Measurements from ENCODE around the gene RB1. TPM values are rescaled to one million over a fixed set of nuclear protein-coding genes. Genes with fewer than 3 reads are reported as not detected.
A peak's percentile ranks its signal among the peaks of the same experiment; 100 is the strongest.
"Not testable (repeated sequence)": the region's sequence is repeated elsewhere in the genome, so short reads cannot be mapped to it uniquely, and the experiment has no call there.

The RB1 gene
- total RNA-seq, 1 experiment from 2014 or later, result 62.0 TPM

- DNase-seq (ENCODE audit: low read depth), result no peak
Observed at GRCh38 chr13:48349525-48349924, 46.0 kb downstream of the RB1 start.

DNA sequence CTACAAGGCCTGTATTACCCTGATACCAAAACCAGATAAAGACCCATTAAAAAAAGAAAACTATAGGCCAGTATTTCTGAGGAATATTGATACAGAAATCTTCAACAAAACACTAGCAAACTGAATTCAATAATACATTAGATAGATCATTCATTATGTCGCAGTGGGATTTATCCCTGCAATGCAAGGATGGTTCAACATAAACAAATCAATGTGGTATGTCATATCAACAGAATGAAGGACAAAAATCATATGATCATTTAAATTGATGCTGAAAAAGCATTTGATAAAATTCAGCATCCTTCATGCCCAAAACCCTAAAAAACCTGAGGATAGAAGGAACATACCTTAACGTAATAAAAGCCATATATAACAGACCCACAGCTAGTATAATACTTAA lies 50.0 kb downstream of the RB1 start:
- no peak for DNase-seq (ENCODE audit: low read depth)

DNA sequence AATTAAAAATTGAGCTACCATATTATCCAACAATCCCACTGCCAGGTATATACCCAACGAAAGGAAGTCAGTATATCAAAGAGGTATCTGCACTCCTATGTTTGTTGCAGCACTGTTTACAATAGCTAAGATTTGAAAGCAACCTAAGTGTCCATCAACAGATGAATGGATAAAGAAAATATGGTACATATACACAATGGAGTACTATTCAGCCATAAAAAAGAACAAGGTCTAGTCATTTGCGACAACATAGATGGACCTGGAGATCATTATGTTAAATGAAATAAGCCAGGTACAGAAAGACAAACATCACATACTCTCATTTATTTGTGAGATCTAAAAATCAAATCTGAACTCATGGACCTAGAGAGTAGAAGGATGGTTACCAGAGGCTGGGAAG lies 52.0 kb downstream of the RB1 start:
- DNase-seq (ENCODE audit: low read depth), result not testable (repeated sequence)

GRCh38 chr13:48356750-48357149 lies 53.2 kb downstream of the RB1 start:
- no peak for DNase-seq (ENCODE audit: low read depth)

GRCh38 chr13:48369988-48370387 lies 66.4 kb downstream of the RB1 start:
- DNase-seq (ENCODE audit: low read depth), result no peak

DNA sequence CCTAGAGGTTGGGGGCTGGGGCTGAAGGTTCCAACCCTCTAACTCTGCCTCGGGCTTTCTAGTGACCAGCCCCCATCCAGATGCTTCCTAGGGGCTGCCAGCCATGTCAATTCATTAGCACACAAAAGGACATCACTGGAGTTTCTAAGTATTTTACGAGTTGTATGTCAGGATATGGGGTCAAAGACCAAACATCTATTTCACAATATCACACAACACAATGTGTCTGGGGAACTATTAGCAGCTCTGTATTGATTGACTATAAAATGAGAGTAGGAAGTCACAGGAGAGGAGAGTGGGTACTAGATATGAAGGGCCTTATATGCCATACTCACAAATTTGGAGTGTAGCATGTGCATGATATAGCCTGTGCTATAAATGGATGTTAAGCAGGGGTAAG lies 67.3 kb downstream of the RB1 start:
- DNase-seq (ENCODE audit: low read depth), result no peak

GRCh38 chr13:48377857-48378256 lies 74.3 kb downstream of the RB1 start:
- DNase-seq (ENCODE audit: low read depth), result no peak

DNA sequence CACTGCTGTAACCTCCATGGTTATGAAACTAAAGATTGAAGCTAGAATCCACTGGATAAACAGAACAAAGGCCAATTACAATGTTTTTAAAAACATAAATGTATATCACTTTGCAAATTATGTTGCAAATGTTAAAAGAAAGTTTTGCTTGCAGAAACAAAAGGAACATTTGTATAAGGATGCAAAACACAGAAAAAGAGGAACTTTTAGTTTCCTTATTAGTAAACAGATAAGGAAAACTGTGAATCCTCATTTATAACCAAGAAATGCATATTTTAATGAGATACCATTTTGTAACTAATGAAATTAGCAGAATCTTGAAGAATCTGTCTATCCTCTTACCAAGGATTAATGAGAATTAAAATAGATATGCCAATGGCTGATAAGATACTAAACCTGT lies 77.0 kb downstream of the RB1 start:
- no peak for DNase-seq (ENCODE audit: low read depth)

DNA sequence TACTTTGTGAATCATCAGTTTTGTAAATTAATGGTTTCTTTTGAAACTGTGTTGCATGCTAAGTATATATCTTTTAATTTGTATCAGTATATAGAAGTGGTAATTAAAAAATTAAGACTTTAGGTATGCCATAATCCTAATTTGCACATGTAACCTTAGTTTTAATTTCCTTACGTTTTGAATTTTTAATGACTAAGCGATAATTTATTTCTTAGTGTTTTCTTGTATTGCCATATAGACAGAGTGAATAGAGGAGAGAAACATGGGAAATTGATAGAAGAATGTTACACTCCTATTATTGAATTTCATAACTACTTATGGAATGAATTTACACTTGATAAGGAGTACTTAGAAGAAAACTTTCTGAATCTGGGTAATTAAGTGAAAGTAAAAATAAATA lies 79.8 kb downstream of the RB1 start:
- no peak for DNase-seq (ENCODE audit: low read depth)

- DNase-seq (ENCODE audit: low read depth), result no peak
Observed at GRCh38 chr13:48386816-48387215, 83.3 kb downstream of the RB1 start.

GRCh38 chr13:48391257-48391656 lies 87.7 kb downstream of the RB1 start:
- DNase-seq (ENCODE audit: low read depth), result no peak

GRCh38 chr13:48393030-48393697 lies 89.6 kb downstream of the RB1 start:
- DNase-seq (ENCODE audit: low read depth), result no peak

GRCh38 chr13:48393698-48394085 lies 90.1 kb downstream of the RB1 start:
- DNase-seq (ENCODE audit: low read depth), result no peak

GRCh38 chr13:48397744-48398143 lies 94.2 kb downstream of the RB1 start:
- DNase-seq (ENCODE audit: low read depth), result no peak

DNA sequence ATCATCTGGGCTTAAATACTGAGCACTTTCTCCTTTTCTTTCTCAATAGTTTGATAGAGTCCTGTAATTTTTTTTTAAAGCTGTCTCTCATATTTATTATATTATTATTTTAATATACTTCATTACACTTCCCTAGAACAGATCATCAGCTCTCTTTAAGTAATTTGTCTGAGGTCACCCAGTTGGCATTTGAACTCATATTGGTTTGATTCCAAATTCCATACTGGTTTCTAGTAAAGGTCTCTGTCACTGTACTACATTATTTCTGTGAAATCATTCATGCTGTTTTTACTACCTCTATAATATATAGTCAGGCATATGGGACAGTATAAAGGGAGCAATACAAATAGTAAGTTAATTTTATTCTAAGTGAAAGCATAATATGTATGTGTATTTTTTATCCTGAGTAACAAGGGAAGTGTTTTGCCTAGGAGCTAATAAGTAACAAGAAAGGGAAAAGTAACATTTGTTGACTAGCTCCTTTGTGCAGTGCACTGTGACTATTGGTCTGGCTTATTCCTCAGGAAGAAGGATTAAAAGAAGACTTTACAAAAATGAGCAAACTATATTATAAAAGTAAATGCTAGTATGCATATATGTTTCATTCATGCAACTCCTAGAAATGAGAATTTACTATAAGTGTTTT lies 95.0 kb downstream of the RB1 start:
- no peak for DNase-seq (ENCODE audit: low read depth)

GRCh38 chr13:48400090-48400694 lies 96.6 kb downstream of the RB1 start:
- no peak for DNase-seq (ENCODE audit: low read depth)

DNA sequence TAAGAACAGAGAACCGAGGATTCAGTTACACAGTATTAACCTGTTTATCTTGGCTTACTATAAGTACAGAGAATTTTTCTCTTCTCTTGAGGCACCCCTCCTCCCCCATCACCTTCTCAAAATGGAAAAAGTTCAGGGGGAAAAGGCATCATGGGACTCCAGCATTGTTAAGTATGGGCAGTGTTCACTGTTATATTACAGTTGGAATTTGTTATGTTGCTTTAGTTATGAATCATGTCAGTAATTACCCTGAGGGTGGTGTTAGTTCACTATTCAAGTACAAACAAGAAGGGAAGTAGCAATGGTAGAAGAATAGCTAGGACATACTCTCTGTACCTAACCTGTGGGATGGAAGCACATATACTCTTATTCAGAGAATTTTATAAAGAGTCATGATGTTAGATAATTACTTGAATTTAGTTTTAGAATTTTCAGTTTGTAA lies 97.3 kb downstream of the RB1 start:
- DNase-seq (ENCODE audit: low read depth), result peak; percentile 55

DNA sequence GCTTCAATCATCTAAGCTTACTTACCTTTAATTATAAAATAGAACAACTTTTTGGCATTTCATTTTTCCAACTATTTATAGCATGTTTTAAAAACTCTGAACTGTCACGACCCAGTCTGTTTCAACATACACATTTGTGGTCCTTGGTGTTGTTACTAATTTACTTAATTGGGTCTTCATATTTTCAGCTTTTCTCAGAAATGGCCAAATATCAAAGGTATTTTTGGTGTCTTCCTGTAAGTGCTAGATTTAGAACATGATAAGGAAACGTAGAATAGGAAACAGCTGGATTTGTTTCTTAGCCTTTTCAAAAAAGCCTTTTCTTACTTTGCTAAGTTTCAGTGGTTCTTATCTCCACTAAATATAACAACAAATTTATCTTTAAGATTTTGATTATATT lies 97.9 kb downstream of the RB1 start:
- DNase-seq (ENCODE audit: low read depth), result no peak

DNA sequence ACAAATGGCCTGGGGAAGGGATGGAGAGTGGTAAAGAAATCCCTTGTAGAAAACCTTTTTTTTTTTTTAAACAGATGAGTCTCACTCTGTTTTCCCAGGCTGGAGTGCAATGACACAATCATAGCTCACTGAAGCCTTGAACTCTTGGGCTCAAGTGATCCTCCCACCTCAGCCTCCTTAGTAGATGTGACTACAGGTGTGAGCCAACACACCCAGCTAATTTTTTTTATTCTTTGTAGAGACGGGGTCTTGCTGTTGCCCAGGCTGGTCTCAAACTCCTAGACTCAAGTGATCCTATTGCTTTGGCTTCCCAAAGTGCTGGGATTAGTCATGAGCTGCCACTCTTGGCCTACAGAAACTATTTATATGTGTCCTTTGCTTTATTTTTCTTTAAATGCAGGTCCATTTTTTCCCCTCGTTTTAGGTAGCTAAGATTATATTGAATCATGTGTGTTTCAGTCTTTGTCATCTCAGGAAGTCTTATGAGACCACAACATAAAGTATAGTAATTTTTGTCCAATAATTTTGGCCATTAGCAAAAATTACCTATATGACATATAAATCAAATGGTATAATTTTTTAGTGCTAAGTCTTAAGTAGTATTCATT lies 98.9 kb downstream of the RB1 start:
- no peak for DNase-seq (ENCODE audit: low read depth)

GRCh38 chr13:48403151-48403631 lies 99.6 kb downstream of the RB1 start:
- DNase-seq (ENCODE audit: low read depth), result no peak

- DNase-seq (ENCODE audit: low read depth), result no peak
Observed at GRCh38 chr13:48403913-48404312, 100.4 kb downstream of the RB1 start.

GRCh38 chr13:48404952-48405351 lies 101.4 kb downstream of the RB1 start:
- DNase-seq (ENCODE audit: low read depth), result no peak

GRCh38 chr13:48405875-48406274 lies 102.3 kb downstream of the RB1 start:
- no peak for DNase-seq (ENCODE audit: low read depth)

Data from RPMI7951 (cell line).